ENCODE data around the gene QRFP.
A peak's percentile ranks its signal among the peaks of the same experiment; 100 is the strongest.

QRFP gene, protein sequence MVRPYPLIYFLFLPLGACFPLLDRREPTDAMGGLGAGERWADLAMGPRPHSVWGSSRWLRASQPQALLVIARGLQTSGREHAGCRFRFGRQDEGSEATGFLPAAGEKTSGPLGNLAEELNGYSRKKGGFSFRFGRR

GRCh38 chr9:130896233-130897014 lies at the start of gene QRFP:
Gene QRFP, minus strand, starts transcription at chr9:130896812. Its CDS starts 2,974 bp downstream, at chr9:130893838.
- peak; percentile 62 for DNase-seq (ENCODE audit: low spot score)

GRCh38 chr9:130945173-130945572 lies 48.6 kb upstream of the QRFP start:
- no peak for DNase-seq (ENCODE audit: low spot score)

DNA sequence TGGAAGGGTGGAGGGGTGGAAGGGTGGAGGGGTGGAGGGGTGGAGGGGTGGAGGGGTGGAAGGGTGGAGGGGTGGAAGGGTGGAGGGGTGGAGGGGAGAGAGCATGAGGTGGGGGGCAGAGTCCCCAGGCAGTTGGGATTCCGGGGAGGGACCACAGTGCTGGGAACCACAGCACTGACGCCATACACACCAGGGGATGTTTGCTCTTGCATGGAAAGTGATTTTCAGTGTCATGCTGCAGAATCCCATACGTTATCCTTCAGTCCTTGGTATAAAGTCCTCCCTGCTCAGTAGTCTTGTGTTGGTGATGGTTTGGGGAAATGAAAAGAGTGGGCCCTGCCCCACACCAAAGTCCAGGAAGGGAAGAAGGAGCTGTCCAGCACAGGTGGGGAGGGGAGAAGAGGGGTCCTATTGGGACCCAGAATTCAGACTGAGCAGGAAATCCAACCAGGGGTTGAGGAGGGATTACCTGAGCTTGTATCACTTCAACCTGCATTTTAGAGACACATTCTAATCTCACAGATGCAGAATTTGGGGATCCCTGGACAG lies 48.0 kb upstream of the QRFP start:
- no peak for DNase-seq (ENCODE audit: low spot score)

DNA sequence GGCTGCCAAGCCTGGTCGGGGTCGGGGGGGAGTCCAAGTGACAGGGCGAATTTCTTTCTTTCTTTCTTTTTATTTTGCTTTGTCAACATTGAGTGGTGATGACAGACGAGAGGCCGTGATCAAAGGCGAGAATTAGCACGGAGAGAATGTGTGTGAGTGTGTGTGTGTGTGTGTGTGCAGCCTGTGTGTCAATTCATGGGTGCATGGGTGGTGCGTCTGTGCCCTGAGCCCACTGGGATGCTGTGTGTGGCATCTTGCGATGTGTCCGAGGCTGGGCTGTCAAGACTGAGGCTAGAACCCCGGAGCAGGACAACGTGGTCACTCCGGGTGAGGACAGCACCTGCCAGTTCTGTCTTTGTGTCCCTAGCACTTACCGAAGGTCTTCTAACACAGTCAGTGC lies 47.2 kb upstream of the QRFP start:
- DNase-seq (ENCODE audit: low spot score), result no peak

DNA sequence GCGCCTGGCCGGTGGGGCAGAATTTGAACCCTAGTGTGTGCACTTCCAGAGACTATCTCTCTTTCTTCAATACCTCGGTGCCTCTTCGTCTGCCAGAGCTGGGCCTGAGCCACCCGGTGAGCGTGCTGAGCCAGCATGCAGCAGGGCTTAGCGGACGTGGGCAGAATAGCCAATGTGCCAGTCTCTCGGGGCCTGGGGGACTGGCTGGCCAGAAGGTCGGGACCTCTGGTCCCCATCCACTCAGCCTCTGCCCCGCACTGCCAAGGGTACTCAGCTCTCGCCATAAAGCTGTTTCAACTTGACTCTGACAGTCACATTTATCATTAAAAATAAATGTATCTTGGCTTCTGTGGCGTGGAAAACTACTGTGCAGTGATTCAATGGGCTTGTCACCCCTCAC lies 46.6 kb upstream of the QRFP start:
- DNase-seq (ENCODE audit: low spot score), result no peak

DNA sequence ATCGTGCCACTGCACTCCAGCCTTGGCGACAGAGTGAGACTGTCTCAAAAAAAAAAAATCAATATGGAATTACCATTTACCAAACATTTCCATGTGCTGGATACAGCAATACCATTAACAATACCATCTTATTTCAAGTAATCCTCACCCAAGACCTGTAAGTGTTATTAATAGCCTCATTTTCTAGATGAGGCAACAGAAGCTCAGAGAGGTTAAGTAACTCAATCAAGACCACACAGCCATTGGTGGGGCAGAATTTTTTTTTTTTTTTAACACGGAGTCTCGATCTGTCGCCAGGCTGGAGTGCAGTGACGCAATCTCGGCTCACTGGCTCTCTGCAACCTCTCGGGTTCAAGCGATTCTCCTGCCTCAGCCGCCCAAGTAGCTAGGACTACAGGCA lies 46.1 kb upstream of the QRFP start:
- no peak for DNase-seq (ENCODE audit: low spot score)

- DNase-seq (ENCODE audit: low spot score), result no peak
These were observed 45.5 kb upstream of the QRFP start for GRCh38 chr9:130942084-130942483.

DNA sequence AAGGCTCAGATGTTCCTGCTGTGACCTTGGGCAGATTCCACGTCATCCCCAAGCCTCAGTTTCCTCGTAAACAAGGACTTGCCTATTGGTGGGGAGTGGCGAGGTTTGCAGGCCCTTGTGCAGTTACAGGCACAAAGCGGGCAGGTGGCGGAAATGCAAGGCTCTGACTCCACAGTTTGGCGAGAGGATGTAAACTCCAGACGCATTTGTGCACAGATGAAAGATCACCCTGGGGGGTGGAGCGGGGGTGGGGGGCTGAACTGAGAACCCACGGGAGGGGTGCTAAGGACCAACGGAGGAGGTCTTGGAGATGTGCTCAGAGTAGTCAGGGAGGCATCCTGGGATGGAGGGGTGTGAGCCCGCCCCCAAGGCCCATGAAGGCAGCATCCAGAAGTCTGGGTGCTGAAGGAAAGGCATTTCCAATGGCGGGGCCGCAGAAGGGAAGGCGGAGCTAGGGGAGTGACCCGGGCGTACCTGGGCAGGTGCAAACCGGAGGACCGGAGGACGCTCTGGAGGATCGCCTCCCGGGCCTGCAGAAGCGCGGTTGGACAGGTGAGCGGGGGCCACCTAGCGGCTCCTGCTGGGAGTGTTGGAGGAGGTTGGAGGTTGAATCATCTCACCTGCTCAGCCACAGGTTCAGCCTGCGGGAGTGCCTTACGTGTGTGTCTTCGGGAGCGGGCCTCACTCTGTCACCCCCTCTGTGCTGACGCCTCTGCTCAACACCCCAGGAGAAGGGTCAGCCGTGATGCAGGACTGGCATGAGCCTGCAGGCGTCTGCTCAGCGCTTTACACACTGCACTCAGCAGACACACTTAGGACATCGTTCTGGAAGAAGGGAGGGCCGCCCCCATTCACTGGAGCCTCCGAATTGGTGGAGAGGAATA lies 44.3 kb upstream of the QRFP start:
- DNase-seq (ENCODE audit: low spot score), result peak; percentile 83

GRCh38 chr9:130940027-130940549 lies 43.5 kb upstream of the QRFP start:
- DNase-seq (ENCODE audit: low spot score), result no peak

GRCh38 chr9:130939405-130940026 lies 42.9 kb upstream of the QRFP start:
- DNase-seq (ENCODE audit: low spot score), result peak; percentile 74

GRCh38 chr9:130938652-130939404 lies 42.2 kb upstream of the QRFP start, which contains the start of gene FIBCD1:
Gene FIBCD1, minus strand, starts transcription at chr9:130939247. Its CDS starts 640 bp downstream, at chr9:130938607.
- DNase-seq (ENCODE audit: low spot score), result peak; percentile 82

GRCh38 chr9:130938184-130938651 lies 41.6 kb upstream of the QRFP start:
- no peak for DNase-seq (ENCODE audit: low spot score)

- DNase-seq (ENCODE audit: low spot score), result no peak
These were observed 40.8 kb upstream of the QRFP start for GRCh38 chr9:130937146-130938076.

GRCh38 chr9:130936285-130937117 lies 39.9 kb upstream of the QRFP start:
- DNase-seq (ENCODE audit: low spot score), result no peak

- DNase-seq (ENCODE audit: low spot score), result no peak
These were observed 39.1 kb upstream of the QRFP start for GRCh38 chr9:130935648-130936271.

- DNase-seq (ENCODE audit: low spot score), result no peak
These were observed 38.4 kb upstream of the QRFP start for GRCh38 chr9:130934702-130935647.

DNA sequence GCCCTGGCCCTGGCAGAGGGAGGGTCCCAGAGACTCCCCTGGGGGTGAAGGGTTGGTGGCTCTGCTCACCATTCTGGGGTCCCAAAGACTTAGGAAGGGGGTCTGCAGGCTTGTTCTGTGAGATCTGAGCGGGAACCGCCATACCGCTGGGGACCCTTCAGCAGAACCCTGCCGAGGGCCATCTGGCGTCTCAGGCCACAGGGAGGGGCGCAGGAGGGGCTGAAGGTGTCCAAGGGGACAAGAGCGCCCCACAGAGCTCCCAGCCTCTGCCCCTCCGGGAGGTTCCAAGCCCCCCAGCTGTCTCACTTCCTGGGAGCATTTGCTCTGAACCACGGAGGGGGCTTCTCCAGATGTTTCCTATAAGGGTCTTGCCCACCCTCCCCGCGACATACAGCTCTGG lies 37.6 kb upstream of the QRFP start:
- no peak for DNase-seq (ENCODE audit: low spot score)

All from D341Med (cell line).